Mesodermal cell (in vitro differentiated cells): Measurements from ENCODE around the gene CCDC91.

Experiments used
- H3K27ac ChIP-seq: 2 replicates; pipeline ENCODE4 v1.7.0; 2013; ENCODE audit warnings: mild to moderate bottlenecking, low read depth, low read length, moderate library complexity; ENCODE audit not compliant: severe bottlenecking
- H3K36me3 ChIP-seq: 2 replicates; pipeline ENCODE4 v1.7.1; 2013; ENCODE audit warnings: mild to moderate bottlenecking, low read length, moderate library complexity; ENCODE audit not compliant: control insufficient read depth, insufficient read depth
- H3K4me1 ChIP-seq: one replicate; pipeline ENCODE4 v1.7.1; 2013; ENCODE audit warnings: mild to moderate bottlenecking, low read length; ENCODE audit not compliant: insufficient read depth, control insufficient read depth, poor library complexity, severe bottlenecking
- H3K4me3 ChIP-seq: 2 replicates; pipeline ENCODE4 v1.7.0; 2013; ENCODE audit warnings: low read length, control low read depth, mild to moderate bottlenecking; ENCODE audit not compliant: insufficient read depth, poor library complexity, severe bottlenecking; ENCODE audit errors: extremely low read depth
- H3K9me3 ChIP-seq: 2 replicates; pipeline ENCODE4 v1.7.1; 2013; ENCODE audit warnings: mild to moderate bottlenecking, low read length, moderate library complexity; ENCODE audit not compliant: control insufficient read depth
- WGBS, 2 experiments: methylation state at CpG; one replicate each; pipeline ENCODE4 v1.1.5; 2013; ENCODE audit warnings: missing lambda C conversion rate in 2 of 2; ENCODE audit not compliant: insufficient coverage in 2 of 2; 5-methylcytosine and 5-hydroxymethylcytosine counted together

The CCDC91 gene

GRCh38 chr12:28286352-28286751 lies 96.1 kb downstream of the CCDC91 start:
- Histone ChIP-seq H3K4me1 (no peaks in the 10 kb centered on the region), H3K27ac (no peak overlapping the region), H3K4me3 (no peak overlapping the region), H3K9me3 (no peaks in the 10 kb centered on the region), H3K36me3 (no peaks in the 10 kb centered on the region)

GRCh38 chr12:28290262-28290661 lies 100.0 kb downstream of the CCDC91 start:
- H3K9me3 ChIP-seq = no peaks in the 10 kb centered on the region
- no peaks in the 10 kb centered on the region for H3K4me1 ChIP-seq
- no peaks in the 10 kb centered on the region for H3K36me3 ChIP-seq
- no peak overlapping the region for H3K27ac ChIP-seq
- no peak overlapping the region for H3K4me3 ChIP-seq

GRCh38 chr12:28292699-28293098 lies 102.4 kb downstream of the CCDC91 start:
- no peaks in the 10 kb centered on the region for H3K36me3 ChIP-seq
- no peaks in the 10 kb centered on the region for H3K4me1 ChIP-seq
- 100% methylated on average over 1 of the region's 2 CpGs; no CpG with 5 or more reads in 1 of the 2 experiments for WGBS, 2 experiments
- no peak overlapping the region for H3K4me3 ChIP-seq
- no peak overlapping the region for H3K27ac ChIP-seq
- no peaks in the 10 kb centered on the region for H3K9me3 ChIP-seq

- 75% methylated on average over 1 of the region's 6 CpGs for WGBS, 2 experiments
- no peaks in the 10 kb centered on the region for H3K4me1 ChIP-seq
- H3K36me3 ChIP-seq = no peaks in the 10 kb centered on the region
- no peak overlapping the region for H3K27ac ChIP-seq
- H3K9me3 ChIP-seq = no peaks in the 10 kb centered on the region
- no peak overlapping the region for H3K4me3 ChIP-seq
These were observed 104.0 kb downstream of the CCDC91 start for GRCh38 chr12:28294300-28294699.

GRCh38 chr12:28296287-28296686 lies 106.0 kb downstream of the CCDC91 start:
- 100% methylated on average over 1 of the region's 2 CpGs; no CpG with 5 or more reads in 1 of the 2 experiments for WGBS, 2 experiments
- no peaks in the 10 kb centered on the region for H3K9me3 ChIP-seq
- H3K36me3 ChIP-seq = no peaks in the 10 kb centered on the region
- no peak overlapping the region for H3K27ac ChIP-seq
- no peaks in the 10 kb centered on the region for H3K4me1 ChIP-seq
- H3K4me3 ChIP-seq = no peak overlapping the region

GRCh38 chr12:28303192-28303591 lies 112.9 kb downstream of the CCDC91 start:
- WGBS, 2 experiments = no CpG with 5 or more reads among the region's 3 CpGs

GRCh38 chr12:28306535-28306934 lies 116.3 kb downstream of the CCDC91 start:
- H3K4me3 ChIP-seq = no peak overlapping the region
- H3K9me3 ChIP-seq = no peaks in the 10 kb centered on the region
- no peaks in the 10 kb centered on the region for H3K36me3 ChIP-seq
- no peaks in the 10 kb centered on the region for H3K4me1 ChIP-seq
- WGBS, 2 experiments = no CpG with 5 or more reads among the region's 2 CpGs
- no peak overlapping the region for H3K27ac ChIP-seq

More at GRCh38 chr12:28303192-28303591, 112.9 kb downstream of the CCDC91 start:
- Histone ChIP-seq H3K27ac (no peak overlapping the region), H3K9me3 (no peaks in the 10 kb centered on the region), H3K4me3 (no peak overlapping the region), H3K36me3 (no peaks in the 10 kb centered on the region), H3K4me1 (no peaks in the 10 kb centered on the region)

- Histone ChIP-seq H3K36me3 (no peaks in the 10 kb centered on the region), H3K4me1 (no peaks in the 10 kb centered on the region), H3K4me3 (no peak overlapping the region), H3K27ac (no peak overlapping the region), H3K9me3 (no peaks in the 10 kb centered on the region)
- WGBS, 2 experiments = 100% methylated on average over 1 of the region's 2 CpGs; no CpG with 5 or more reads in 1 of the 2 experiments
These were observed 118.6 kb downstream of the CCDC91 start for GRCh38 chr12:28308891-28309290.

- no peaks in the 10 kb centered on the region for H3K9me3 ChIP-seq
- no peak overlapping the region for H3K4me3 ChIP-seq
- 86% methylated on average over 1 of the region's 1 CpG; no CpG with 5 or more reads in 1 of the 2 experiments for WGBS, 2 experiments
- H3K27ac ChIP-seq = no peak overlapping the region
- H3K36me3 ChIP-seq = no peaks in the 10 kb centered on the region
- H3K4me1 ChIP-seq = no peaks in the 10 kb centered on the region
These were observed 123.4 kb downstream of the CCDC91 start for GRCh38 chr12:28313631-28314030.

- Histone ChIP-seq H3K9me3 (no peaks in the 10 kb centered on the region), H3K27ac (no peak overlapping the region), H3K36me3 (no peaks in the 10 kb centered on the region), H3K4me3 (no peak overlapping the region), H3K4me1 (no peaks in the 10 kb centered on the region)
These were observed 125.8 kb downstream of the CCDC91 start for GRCh38 chr12:28316049-28316448.

- H3K4me1 ChIP-seq = no peaks in the 10 kb centered on the region
- H3K9me3 ChIP-seq = no peaks in the 10 kb centered on the region
- WGBS, 2 experiments = 80 to 100% methylated on average over 1 of the region's 3 CpGs
- no peaks in the 10 kb centered on the region for H3K36me3 ChIP-seq
- no peak overlapping the region for H3K27ac ChIP-seq
- H3K4me3 ChIP-seq = no peak overlapping the region
These were observed 128.0 kb downstream of the CCDC91 start for GRCh38 chr12:28318273-28318672.

- H3K27ac ChIP-seq = no peak overlapping the region
- H3K36me3 ChIP-seq = no peaks in the 10 kb centered on the region
- no peak overlapping the region for H3K4me3 ChIP-seq
- no peaks in the 10 kb centered on the region for H3K9me3 ChIP-seq
- WGBS, 2 experiments = 100% methylated on average over 1 of the region's 1 CpG; no CpG with 5 or more reads in 1 of the 2 experiments
- no peaks in the 10 kb centered on the region for H3K4me1 ChIP-seq
These were observed 130.1 kb downstream of the CCDC91 start for GRCh38 chr12:28320353-28320752.
